ENCODE results near the gene TMF1. TPM values are rescaled to one million over a fixed set of nuclear protein-coding genes. Genes with fewer than 3 reads are reported as not detected.
A peak's percentile ranks its signal among the peaks of the same experiment; 100 is the strongest.

Gene TMF1
- polyA plus RNA-seq, 1 donor = 59.0 TPM

DNA sequence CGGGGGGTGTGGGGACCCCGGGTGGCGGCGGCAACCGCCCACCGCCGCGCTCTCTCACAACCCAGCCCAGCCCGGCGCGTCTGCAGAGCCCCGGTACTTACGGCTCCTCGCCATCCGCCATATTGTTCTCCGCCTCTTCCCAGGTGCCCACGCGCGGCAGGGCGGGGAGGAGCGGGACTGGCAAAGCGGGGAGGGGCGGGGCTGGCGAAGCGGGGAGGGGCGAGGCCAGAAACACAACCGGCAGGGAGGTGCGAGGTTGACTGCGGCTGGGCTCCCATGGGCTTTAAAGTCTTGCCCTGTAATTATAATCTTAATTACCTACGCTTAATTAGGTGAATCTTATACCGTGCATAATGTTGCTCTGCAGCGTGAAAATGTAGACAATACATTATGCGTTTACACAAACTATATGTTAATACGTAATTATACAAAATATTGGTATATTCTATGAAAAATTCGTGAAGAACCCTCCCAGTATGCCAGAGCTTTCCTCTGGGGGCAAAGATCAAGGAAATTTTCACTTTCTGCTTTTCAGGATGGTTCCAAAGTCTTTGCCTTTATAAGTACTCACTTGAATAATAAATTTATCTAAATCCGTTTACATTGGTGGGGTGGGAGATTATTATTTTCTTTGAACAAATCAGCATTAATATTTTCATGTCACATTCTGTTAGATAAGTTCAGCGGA lies 28.2 kb upstream of the TMF1 start, which contains the start of gene UBA3:
TSS of gene UBA3 (minus strand) at position 133 of the 688 bp plus-strand sequence. CDS start at position 121, 12 bp downstream.
- DNase-seq = peak; percentile 85

GRCh38 chr3:69079269-69080159 lies 27.4 kb upstream of the TMF1 start:
- DNase-seq = no peak

DNA sequence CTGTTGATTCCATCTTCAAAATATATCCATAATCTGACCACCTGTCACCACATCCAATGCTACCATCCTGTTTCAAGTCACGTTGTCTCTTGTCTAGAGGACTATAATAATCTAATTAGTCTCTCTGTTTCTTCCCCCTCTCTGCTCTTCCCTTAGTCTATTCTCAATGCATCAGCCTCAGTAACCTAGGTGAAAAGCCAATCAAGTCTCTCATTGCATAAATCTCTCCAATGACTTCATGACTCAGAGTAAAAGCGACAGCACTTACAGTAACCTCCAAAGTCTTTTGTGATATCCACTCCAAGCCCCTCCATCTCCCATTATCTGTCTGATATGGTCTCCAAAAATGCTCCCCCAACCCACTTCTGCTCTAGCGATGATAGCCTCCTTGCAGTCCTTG lies 20.8 kb upstream of the TMF1 start:
- DNase-seq = no peak

- DNase-seq = no peak
Observed at GRCh38 chr3:69066121-69066520, 14.0 kb upstream of the TMF1 start.

DNA sequence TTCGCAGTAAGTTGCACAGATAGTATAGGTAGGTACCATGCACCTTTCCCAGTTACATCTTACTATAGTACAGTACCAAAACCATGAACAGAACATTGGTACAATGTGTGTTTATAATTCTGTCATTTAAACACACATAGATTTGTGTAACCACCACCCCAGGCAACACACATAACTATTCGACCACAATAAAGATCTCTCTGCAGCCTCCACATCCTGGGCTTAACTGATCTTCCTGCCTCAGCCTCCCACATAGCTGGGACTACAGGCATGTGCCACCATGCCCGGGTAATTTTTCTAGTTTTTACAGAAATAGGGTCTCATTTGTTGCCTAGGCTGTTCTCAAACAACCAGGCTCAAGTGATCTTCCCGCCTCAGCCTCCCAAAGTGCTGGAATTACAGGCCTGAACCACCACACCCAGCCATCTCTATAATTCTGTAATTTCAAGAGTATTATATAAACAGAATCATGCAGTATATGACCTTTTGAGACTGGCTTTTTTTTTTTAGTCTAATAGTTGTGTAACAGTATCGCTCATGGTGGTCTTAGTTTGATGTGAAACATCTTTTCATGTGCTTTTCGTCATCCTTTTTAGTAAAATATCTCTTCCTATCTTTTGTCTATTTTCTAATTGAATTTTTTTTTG lies 13.3 kb upstream of the TMF1 start:
- no peak for DNase-seq

- DNase-seq = no peak
Observed at GRCh38 chr3:69063636-69064035, 11.5 kb upstream of the TMF1 start.

- DNase-seq = no peak
Observed at GRCh38 chr3:69059688-69060087, 7.6 kb upstream of the TMF1 start.

GRCh38 chr3:69058947-69059224 lies 6.8 kb upstream of the TMF1 start:
- no peak for DNase-seq

- DNase-seq = no peak
Observed at GRCh38 chr3:69058180-69058946, 6.2 kb upstream of the TMF1 start.

DNA sequence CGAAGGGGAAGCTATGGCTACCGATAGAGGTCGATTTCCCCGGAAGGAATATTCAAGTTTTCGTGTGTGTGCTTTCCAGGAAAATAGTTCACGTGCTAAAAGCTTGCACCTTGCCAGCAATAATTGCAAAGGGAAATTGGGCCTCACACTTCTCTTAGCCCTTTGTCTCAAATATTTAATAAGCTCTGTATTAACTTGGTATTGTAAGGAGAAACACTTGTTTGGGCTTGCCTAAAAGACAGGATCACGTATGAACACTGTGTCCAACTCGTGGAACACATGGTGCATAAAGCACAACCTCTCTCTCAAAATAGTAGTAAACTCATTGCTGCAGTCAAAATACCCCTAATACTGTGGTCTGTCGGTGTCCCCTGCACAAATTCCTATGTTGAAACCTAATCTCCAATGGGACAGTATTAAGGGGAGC lies 352 bp upstream of the TMF1 start:
- DNase-seq = no peak

DNA sequence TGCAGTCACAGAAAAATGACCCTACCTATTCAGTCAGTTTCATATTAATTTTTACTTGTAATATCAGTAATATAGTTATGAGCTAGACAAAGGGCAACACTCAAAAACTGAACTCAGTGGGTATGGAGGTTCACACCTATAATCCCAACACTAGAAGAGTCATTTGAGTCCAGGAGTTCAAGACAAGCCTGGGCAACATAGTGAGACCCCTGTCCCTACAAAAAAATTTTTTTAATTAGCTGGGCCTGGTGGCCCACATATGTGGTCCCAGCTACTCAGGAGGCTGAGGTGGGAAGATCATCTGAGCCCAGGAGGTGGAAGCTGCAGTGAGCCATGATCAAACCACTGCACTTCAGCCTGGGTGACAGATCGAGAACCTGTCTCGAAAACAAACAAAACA lies 3.1 kb downstream of the TMF1 start:
- no peak for DNase-seq

DNA sequence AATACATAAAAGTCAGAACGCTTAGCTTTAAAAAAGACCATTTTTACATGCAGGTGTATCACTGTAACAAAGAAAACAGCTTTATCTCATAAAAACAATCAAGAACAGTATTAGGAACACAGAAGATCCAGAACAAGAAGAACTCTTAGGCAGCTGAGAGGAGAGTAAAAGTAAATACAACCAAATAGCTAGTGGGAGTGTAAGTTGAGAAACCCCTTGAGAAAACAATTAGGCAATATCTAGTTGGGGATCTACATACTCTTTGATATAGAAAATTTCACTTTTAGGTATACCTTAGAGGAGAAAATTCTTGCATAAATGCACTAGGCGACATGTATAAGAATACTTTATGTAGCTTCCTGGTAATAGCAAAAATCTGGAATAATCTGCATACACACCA lies 7.5 kb downstream of the TMF1 start:
- DNase-seq = no peak

DNA sequence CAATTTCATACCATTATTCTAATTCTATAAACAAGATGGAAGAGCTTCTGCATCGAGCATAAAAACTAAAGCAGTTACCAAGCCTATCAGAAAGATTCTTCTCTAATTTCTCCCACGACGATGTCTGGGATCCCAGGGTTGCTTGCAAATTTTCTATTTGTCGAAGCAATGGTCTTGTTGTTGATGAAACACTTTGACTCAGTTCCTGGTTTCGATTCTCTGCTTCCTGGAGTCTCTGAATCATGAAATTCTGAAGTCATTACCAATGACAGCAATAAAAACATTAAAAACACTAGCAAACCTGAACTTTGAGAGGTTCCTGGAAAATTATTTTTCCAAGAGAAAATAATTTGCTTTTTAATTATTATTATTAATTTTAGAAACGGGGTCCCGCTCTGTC lies 18.7 kb downstream of the TMF1 start:
- DNase-seq = no peak

DNA sequence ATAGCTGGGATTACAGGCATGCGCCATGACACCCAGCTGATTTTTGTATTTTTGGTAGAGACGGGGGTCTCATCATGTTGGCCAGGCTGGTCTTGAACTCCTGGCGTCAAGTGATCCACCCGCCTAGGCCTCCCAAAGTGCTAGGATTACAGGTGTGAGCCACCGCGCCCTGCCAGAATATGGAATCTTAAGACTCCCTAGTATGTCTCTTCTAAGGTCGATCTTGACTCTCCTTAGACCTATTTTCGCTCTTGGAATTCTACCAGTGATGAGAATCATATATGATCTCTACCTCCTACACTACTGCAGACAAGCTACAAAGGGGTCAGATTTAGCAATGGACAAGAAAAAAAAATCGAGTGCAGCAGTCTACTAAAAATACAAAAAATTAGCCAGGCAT lies 19.4 kb downstream of the TMF1 start:
- no peak for DNase-seq

- no peak for DNase-seq
Observed at GRCh38 chr3:69032142-69032541, 20.0 kb downstream of the TMF1 start.

DNA sequence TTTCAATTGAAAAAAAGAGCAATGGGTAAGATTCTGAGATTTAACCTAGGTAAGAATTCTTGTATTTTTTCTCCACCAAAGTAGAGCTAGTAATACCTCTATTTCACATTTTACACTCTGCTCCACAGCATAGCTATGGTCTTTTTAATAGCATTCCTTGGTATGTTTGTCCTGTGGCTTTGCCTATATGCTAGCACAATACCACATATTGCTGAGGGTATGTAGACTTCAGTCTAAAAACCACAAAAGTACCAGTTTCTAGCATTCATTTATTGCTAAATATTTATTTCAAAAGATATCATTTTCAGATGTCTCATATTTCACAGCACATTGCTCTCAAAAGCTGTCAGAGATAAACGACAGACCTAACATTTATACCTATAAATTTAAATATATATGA lies 20.5 kb downstream of the TMF1 start:
- DNase-seq = no peak

GRCh38 chr3:69020857-69021256 lies 31.3 kb downstream of the TMF1 start:
- no peak for DNase-seq

GRCh38 chr3:69020424-69020823 lies 31.7 kb downstream of the TMF1 start:
- DNase-seq = no peak

DNA sequence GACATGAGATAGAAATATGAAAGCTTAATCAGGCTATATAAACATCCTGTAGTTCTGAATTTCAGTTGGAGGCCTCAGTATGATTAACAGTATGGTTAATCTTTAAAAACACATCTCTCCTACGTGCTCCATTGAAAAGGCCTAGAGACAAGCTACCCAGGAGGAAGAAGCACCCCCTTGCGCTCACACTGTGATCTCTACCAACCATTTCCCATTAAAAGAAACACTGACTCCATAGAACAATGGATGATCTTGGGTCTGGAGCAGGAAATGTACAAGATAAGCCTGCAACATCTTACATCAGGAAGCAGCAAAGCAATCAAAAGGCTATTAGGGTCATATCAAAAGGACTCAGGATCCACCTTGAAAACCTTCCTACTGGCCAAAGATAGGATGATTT lies 35.2 kb downstream of the TMF1 start:
- DNase-seq = no peak

- DNase-seq = no peak
Observed at GRCh38 chr3:69016102-69016501, 36.0 kb downstream of the TMF1 start.

GRCh38 chr3:69014022-69014580 lies 38.0 kb downstream of the TMF1 start:
- DNase-seq = no peak
